ENCODE measurements around the gene ZBED5.
A peak's percentile ranks its signal among the peaks of the same experiment; 100 is the strongest.
"Not testable (repeated sequence)": the region's sequence is repeated elsewhere in the genome, so short reads cannot be mapped to it uniquely, and the experiment has no call there.

Gene ZBED5

GRCh38 chr11:10836884-10837283, 21.0 kb downstream of the ZBED5 start:
- not testable (repeated sequence) for DNase-seq

- DNase-seq = no peak
Measured at GRCh38 chr11:10829139-10829538, 28.7 kb downstream of the ZBED5 start.

GRCh38 chr11:10828402-10828801, 29.5 kb downstream of the ZBED5 start:
- DNase-seq = no peak

GRCh38 chr11:10824888-10825287, 33.0 kb downstream of the ZBED5 start:
- DNase-seq = no peak

GRCh38 chr11:10823152-10823579, 34.7 kb downstream of the ZBED5 start:
- no peak for DNase-seq

- DNase-seq = not testable (repeated sequence)
Measured at GRCh38 chr11:10822491-10822890, 35.4 kb downstream of the ZBED5 start.

- DNase-seq = no peak
Measured at GRCh38 chr11:10818594-10818993, 39.3 kb downstream of the ZBED5 start.

- no peak for DNase-seq
Measured at GRCh38 chr11:10813945-10814344, 43.9 kb downstream of the ZBED5 start.

GRCh38 chr11:10809373-10810160, 48.3 kb downstream of the ZBED5 start:
- DNase-seq = peak; percentile 32

GRCh38 chr11:10808553-10809372, 49.1 kb downstream of the ZBED5 start, which contains the start of gene EIF4G2:
Gene EIF4G2, minus strand, starts transcription at chr11:10808926.
- peak; percentile 95 for DNase-seq

- no peak for DNase-seq
Measured at GRCh38 chr11:10808235-10808552, 49.7 kb downstream of the ZBED5 start.

GRCh38 chr11:10807493-10808234, 50.2 kb downstream of the ZBED5 start:
- peak; percentile 25 for DNase-seq

- no peak for DNase-seq
Measured at GRCh38 chr11:10806206-10806605, 51.6 kb downstream of the ZBED5 start.

GRCh38 chr11:10805741-10806140, 52.1 kb downstream of the ZBED5 start:
- DNase-seq = no peak

- no peak for DNase-seq
Measured at GRCh38 chr11:10803676-10804075, 54.2 kb downstream of the ZBED5 start.

Measured in activated T-cell treated with anti-CD3 and anti-CD28 coated beads for 4 hours (primary cell).